NCI-H146 (cell line): ENCODE measurements around the gene SPDL1.
A peak's percentile ranks its signal among the peaks of the same experiment; 100 is the strongest.

Experiments
- DNase-seq: peaks from one replicate; lab custom pipeline; 2025; lab: John Stamatoyannopoulos, UW

SPDL1 gene, protein sequence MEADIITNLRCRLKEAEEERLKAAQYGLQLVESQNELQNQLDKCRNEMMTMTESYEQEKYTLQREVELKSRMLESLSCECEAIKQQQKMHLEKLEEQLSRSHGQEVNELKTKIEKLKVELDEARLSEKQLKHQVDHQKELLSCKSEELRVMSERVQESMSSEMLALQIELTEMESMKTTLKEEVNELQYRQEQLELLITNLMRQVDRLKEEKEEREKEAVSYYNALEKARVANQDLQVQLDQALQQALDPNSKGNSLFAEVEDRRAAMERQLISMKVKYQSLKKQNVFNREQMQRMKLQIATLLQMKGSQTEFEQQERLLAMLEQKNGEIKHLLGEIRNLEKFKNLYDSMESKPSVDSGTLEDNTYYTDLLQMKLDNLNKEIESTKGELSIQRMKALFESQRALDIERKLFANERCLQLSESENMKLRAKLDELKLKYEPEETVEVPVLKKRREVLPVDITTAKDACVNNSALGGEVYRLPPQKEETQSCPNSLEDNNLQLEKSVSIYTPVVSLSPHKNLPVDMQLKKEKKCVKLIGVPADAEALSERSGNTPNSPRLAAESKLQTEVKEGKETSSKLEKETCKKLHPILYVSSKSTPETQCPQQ

DNA sequence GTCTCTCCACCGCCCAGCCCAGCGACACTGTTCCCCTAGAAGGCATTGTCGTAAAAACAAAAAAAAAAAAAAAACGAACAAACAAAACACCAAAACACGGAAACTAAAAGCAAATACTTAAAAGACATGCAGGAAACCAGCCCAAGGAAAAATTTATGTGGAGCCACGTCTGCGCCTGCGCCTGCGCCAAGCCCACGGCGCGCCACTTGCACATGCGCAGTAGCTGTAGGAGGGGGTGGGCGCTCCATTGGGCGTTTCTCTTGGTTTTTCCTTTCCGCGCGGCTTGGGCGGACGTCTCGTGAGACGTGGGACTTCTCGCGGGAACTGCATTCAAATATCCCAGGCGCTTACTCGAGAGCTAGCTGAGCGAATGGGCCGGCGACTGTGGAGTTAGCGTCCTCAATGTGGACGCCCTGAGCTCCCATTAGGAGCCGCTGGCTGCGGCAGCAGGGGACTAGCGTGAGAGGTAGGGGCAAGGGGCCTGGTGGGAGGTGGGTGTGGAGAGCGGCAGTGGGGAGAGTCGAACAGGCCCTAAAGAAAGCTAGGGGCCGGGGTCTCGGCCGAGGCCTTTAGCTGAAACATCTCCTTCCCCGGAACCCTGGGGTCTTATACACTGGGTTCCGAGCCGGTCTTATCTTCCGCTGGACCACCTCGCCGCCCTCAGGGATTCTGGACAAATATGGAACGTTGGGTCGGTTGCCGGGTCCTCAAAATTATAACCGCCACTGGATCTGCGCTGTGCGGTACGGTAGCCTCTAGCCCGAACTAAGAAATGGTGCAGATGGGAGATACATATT, at the start of gene SPDL1:
TSS of gene SPDL1 (plus strand) at position 350 of the 797 bp plus-strand sequence. CDS start 4,644 bp downstream, outside the sequence.
- DNase-seq: peak; percentile 93

DNA sequence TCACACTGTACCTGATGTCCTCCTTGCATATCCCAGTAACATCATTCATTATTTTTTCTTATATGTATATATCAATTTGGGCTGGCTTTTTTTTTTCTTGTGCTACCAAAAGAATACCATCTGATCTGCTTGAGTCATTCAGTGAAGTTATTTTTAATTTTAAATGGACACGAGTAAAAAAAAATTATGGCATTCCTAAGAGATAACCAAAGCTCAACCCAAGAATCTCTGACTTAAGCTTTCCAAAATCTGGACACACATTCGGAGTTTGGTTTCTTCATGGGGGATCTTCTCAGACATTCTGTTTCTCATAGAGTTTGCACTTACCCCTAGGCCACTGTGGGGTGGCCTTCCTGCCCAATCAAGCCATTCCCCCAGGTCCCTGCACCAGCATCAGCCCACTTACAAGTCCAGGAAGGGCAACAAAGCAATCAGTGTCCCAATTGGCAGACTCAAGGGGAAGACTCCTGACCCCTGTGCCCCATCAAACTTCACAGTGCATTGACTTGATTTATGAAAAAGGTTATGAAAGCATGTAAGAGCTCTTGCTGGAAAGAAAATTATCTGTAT, 49.2 kb upstream of the SPDL1 start:
- no peak for DNase-seq

DNA sequence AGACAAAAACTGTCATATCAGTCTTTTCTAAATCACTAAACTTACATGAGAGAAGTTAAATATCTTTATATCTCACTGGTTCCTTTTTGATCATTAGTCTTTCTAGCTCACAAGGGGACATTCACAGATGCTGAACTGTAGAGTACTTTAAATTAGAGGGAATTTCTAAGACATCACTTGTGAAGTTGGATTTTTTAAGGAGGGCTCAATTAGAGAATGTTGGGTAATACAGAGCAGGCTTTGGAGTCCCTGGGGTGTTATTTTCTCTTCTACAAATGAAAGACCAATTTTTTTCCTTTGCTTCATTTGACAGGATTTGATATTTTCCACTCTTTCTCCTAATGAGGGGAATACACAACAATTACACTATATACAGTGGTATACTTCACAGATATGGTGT, 48.6 kb upstream of the SPDL1 start:
- DNase-seq: no peak

DNA sequence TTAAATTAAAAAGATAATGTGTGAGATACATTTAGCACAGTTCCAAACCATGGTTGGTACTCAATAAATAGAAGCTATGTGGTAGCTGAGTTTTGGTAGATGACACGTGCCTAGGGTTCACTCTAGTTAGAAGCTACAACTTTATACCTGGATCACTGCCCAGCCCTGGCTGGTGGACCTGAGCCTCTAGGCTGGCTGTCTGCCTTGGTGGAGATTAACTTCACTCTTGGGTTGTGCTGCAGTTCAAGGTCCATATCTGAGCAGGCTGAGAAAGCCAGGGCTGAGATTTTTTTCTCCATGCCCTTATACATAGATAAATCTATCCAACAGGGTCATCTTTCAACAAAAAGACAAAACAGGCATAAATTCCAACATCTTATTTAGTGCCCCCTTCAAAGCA, 44.6 kb upstream of the SPDL1 start:
- no peak for DNase-seq

DNA sequence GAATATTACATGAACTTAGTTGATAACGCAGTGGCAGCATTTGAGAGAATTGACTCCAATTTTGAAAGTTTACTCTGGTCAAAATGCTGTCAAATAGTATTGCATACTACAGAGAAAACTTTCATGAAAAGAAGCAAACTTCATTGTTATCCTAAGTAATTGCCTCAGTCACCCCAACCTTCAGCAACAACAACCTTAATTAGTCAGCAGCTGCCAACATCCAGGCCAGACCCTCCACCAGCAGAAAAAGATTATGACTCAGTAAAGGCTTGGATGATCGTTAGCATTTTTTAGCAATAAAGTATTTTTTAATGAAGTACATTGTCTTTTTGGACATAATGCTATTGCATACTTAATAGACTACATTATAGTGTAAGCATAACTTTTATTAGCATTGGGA, 40.8 kb upstream of the SPDL1 start:
- DNase-seq: no peak

DNA sequence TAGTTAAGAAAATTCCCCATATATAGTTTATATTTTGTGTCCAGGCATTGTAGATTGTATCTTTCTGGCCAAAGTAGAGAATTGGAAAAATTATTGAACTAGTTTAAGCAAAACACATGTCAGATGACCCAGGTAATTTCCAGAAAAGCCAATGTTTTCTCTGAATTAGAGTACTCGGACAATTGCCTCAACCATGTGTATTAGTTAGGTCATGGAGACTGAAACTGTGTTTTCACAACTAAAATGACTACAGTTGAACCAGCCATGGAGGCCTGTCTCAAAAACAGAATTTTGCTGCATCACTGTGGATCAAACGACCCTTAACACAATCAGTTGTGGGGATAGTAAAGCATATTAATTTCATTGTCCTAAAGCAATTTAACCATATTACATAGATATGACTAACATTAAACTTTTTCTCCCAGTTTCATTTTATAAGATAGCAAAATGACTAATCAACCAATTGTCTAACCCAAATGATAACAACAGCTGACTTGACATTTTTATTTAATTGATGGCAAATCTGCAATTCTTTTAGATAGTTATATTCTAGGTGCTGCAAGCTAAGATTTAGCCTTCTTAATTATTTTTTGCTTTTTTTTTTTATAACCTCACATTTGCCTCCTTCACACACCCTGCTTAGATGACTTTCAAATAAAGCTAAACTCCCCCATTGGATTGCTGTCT, 39.2 kb upstream of the SPDL1 start:
- DNase-seq: no peak

DNA sequence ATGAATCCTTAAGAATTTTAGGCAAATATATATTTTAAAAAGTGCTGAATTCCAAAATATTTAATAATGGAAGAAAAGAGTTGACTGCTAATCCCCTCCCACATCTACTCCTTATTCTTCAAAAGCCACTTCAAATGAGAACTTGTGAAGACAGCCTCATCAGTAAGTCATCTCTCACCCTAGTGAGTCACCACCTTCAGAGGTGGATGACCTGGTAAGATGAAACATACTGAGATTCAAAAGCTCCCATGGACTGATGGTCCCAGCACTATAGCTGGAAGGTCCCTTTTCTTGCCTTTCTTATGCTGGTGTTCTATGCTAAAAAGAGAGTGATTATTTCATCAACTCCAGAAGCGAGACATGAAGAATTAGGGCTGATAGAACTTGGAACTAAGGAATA, 37.8 kb upstream of the SPDL1 start:
- DNase-seq: no peak

DNA sequence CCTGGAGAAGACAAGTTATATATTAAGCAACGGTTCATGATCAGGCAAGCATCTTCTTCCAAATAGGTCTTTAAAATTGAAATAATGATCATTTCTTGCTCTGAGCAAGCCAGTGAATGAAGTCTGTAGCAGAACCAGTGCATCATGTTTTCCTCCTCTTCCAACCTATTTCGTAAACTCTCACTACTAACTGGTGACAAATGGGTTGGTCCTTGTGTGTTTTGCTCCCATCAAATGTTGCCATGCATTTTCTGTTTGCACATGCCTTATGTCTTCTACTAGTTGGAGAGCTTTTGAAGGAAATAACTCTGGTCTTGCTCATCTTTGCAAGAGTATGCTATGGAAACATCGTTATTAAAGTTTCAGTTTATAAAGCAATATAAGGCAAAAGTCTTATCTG, 37.2 kb upstream of the SPDL1 start:
- DNase-seq: no peak

DNA sequence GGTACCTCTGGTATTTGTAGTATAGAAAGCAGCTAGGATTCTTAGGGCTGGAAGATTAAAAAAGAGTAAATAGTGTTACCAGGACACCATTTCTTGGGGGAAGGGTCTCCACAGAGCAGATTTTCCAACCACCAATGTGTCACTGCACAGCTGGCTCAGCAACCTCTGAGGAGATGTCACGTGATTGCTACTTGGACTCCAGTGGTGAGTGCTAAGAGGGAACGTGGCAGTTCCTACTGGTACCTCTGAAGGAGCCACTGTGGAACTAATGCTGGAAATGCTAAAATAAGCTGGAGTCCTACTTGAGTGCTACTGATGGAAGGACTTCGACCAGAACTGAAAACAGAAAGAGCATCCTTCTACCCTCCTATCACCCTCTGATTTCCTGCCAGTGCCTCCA, 36.1 kb upstream of the SPDL1 start:
- no peak for DNase-seq

DNA sequence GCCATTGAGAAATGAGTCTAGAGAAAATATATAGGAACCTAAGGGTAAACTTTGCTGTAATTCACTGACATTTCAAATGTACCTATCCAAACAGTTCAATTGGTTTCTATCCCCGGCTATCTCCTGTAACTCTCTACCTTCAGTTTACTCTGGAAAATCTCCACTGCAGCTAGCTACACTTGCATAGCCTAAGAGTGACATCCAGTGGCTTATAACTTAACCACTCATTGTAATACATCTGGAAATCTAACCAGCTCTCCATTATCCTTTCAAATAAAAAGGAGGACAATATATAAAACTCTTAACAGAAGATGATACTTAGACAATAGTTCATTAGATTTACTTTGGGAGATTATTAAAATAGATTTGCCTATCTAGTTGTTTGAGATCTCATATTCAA, 35.3 kb upstream of the SPDL1 start:
- DNase-seq: no peak

DNA sequence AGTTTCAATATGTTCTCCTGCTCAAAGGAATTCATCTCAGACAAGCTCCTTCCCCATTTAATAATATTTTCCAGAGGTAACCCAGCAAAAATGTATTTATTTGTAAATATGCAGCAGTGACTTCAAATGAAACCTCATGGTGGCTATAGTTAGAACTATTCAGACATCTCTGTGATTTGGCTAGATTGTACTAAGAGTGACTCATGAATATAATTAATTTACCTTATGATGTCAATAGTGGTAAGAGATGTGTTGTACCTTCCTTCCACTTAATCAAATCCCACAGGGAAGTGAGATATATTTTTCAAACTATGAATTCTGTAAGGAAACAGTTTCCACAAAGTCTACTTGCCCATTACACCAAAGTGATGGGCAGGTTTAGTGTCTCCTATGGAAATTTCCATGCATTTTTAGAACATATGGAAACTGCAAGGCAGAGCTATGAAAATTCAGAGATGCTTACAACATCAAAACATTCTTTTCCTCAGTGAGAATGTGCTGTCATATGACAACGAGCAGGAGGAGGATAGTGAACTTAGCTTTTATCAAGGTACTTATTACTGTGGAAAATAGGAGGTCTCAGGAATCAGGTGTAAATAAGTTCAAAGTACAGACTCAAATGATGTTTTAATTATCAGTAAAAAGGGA, 34.0 kb upstream of the SPDL1 start:
- DNase-seq: no peak

DNA sequence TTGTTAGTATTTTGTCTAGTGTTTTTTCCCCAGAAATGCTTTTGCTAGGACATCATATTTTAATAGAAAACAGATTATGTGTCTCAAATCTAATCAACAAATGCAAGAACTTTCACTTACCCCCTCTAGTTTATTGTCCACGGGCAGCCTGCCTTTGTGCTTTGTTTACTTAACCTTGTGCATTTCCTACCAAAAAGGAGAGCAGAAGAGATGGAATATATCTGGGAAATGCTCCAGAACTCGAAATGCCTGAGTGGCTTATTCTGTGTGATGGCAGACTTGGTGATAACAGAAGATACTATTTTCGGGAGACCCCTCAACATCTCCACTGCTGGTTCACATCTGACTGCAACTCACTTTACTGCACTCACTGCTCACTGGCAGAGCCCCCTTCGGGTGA, 33.3 kb upstream of the SPDL1 start:
- DNase-seq: no peak

DNA sequence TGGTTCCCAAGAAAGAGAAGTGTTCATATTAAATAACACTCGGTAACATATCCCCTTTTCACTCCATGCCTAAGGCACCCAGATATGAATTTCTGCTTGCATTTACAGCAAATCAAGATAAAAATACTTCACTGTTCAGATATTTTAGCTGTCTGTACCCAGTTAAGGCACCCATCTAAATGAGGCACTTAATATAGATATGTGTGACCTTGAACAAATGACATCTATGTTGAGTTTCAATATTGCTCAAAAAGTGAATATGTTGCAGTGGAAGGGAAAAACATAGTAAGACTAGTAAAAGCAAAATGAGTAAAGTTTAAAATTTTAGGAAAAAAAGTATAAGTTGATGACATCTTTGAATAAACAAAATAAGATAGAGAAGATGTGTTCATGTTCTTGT, 32.4 kb upstream of the SPDL1 start:
- DNase-seq: no peak

DNA sequence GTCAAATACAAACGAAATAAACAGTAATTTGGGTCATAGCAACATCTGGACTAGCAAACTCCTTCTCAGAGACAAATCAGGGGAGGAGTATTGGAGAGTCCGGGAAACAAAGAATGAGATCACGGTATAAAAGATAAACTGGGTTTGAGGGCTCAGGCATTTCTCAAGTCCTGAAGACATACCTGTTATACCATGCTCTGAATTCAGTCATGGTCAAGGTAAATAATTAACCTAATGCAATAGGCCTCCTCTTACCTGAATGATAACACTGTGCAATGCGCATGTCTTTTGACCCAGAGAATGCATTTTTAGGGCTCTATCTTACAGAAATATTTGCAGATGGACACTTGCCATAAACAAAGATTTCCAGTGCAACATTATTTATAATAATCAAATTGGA, 31.9 kb upstream of the SPDL1 start:
- no peak for DNase-seq

DNA sequence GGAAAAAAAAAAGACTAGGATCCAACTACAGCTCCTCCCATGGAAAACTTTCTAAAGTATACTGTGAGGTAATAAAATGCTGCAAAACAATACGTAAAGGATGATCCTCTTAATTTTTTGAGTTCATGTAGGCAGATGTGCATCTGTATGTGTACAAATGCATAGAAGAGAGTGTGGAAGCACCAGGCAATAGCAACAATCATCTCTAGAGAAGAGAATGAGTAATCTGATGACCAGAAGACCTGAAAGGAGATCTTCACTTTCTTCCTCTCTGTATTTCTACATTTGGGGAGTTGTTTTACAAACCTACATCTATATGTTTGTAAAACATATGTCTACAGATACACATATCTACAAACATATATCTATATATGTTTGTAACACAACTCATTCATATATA, 29.3 kb upstream of the SPDL1 start:
- DNase-seq: no peak

DNA sequence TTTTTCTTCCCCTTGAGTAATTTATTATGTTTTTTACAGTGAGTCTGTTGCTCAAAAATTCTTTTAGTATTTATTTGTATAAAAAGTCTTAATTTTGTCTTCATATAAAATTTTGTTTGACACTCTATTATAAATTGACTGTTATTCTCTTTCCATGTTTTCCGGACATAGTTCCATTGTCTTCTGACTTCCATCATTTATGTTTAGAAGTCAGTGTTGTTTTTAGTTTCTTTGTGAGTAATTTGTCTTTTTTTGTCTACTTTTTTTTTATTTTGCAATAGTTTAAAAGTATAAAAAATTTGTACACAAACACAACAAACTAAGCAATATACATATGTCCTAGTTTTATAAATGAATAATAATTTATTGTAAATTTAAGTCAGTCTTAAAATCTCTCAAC, 25.7 kb upstream of the SPDL1 start:
- no peak for DNase-seq

DNA sequence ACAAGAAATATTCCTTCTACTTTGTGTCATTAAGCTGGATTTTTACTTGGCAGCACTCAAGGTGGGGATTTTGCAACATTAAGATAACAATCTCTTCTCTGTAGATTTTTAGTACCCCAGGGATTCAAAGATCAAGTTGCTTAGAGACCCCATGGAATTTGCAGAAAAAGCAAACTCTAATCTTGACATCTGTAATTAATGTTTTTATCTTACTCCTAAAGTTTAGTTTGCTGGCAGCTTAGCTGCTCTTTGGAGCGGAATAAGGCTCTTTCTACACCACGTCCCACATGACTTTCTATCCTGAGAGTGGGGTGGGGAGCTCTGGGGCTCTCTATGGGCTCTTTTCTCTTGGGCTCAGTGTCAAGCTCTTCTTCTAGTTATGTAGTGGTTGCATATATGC, 21.7 kb upstream of the SPDL1 start:
- DNase-seq: no peak

DNA sequence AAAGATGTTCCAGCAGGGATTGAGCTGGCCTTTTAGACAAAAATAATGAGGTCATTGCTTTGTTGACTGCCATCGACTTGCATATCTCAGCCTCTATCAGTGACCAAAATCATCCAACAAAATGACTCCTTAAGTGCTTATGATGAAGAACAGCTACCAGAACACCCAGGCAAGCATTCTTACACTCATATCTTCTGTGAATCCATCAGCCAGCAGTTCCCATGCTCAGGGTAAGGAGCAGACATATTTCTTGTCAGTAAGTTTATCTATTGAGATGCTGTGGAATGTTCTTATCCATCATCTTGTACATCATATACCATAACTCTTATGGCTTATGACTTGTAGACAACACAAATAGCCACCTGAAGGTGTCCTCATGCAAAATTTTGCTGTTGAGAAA, 20.2 kb upstream of the SPDL1 start:
- no peak for DNase-seq

DNA sequence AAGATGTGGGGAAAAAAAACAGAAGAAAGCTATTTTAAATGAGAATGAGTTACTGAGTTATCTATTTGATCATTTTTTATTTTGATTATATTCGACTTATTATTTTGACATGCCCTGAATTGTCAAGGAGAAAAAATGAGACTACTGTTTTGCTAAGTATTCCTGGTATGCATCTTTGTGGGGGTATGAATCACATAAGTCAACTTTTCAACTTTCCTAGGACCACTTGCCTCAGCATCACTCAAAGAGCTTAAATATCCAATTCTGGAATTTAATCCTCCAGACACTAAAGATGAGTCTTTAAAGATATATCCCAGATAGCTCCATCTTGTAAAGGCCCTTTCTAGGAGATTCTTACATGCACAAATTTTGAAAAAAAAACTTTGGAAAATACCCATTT, 17.4 kb upstream of the SPDL1 start:
- no peak for DNase-seq

DNA sequence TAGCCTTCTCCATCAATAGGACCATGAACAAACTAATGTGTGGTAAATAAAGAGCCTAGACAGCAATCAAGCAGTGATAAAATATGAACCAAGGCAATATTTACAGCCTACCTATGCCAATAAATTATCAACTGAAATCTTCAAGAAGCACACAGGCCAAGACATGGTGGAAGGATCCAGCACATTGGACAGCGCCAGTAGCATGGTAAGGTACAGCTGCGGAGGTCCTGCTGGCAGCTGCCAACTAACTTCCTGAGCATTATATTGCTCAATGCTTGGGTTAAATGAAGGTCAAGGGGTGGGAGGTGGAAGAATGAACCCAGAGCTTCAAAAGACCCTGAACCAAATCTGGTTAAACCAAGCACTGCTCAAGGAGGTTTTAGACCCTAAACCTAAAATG, 16.5 kb upstream of the SPDL1 start:
- no peak for DNase-seq

DNA sequence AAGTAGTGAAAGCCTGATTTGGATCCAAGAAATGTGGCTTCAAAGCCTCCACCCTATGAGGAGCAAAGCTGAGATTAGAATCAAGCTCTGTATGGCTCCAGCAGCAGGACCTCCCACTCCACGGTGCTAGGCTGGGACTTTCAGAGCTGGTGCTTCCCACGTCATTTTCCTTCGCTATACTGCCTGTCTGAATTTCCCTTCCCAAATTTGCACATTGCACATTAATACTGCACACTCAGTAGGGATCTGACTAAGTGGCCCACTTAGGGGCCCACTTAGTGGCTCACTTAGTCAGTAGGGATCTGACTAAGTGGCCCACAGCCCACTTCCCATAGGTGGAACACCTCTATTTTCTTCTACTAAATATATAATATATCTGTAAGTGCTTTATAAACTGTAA, 14.1 kb upstream of the SPDL1 start:
- no peak for DNase-seq

DNA sequence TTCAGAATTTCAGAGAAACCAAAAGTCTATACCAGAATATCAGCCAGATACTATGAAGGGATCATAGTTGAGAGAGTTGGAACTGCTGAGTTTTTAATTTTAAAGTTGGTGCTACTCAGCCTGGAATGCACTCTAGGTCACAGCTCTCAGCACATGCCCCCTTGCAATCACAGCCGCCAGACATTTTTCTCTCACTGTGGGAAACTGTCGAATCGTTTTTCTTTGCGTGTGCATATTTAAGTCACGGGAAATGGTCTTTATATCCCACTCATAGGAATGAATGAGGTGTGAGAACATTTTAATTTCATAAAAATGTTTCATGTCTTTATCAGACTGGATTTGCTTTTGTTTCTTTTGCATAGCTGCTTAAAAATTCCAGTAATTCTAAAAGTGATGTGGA, 12.2 kb upstream of the SPDL1 start:
- DNase-seq: no peak
